ENCODE data around the gene PGM1. TPM values are rescaled to one million over a fixed set of nuclear protein-coding genes. Genes with fewer than 3 reads are reported as not detected.
"Not testable (repeated sequence)": the region's sequence is repeated elsewhere in the genome, so short reads cannot be mapped to it uniquely, and the experiment has no call there.

PGM1 gene
- 10 to 100 TPM; 45.2 to 71.3 (median 67.1) TPM for polyA plus RNA-seq (ENCODE audit: insufficient read length in 10 of 10)
- long read RNA-seq, donor 1, transcript PGM1-202 (11 exons, 2,472 nt) = major isoform, 20 of 20 reads
- long read RNA-seq, donor 1, partial matches to known transcripts = 0 of 20 reads
- long read RNA-seq, donor 1, other reads (novel, unspliced or antisense) = 0 of 20 reads
- long read RNA-seq, donor 2, transcript PGM1-202 (11 exons, 2,472 nt) = major isoform, 19 of 26 reads
- long read RNA-seq, donor 2, partial matches to known transcripts = 7 of 26 reads
- long read RNA-seq, donor 2, other reads (novel, unspliced or antisense) = 0 of 26 reads
- long read RNA-seq, donor 3 = 0 reads
- long read RNA-seq, donor 4, transcript PGM1-202 (11 exons, 2,472 nt) = major isoform, 12 of 12 reads
- long read RNA-seq, donor 4, partial matches to known transcripts = 0 of 12 reads
- long read RNA-seq, donor 4, other reads (novel, unspliced or antisense) = 0 of 12 reads
- long read RNA-seq, donor 5, transcript PGM1-202 (11 exons, 2,472 nt) = major isoform, 15 of 20 reads
- long read RNA-seq, donor 5, partial matches to known transcripts = 5 of 20 reads
- long read RNA-seq, donor 5, other reads (novel, unspliced or antisense) = 0 of 20 reads
- long read RNA-seq, donor 6, transcript PGM1-202 (11 exons, 2,472 nt) = major isoform, 11 of 27 reads
- long read RNA-seq, donor 6, partial matches to known transcripts = 16 of 27 reads
- long read RNA-seq, donor 6, other reads (novel, unspliced or antisense) = 0 of 27 reads
- long read RNA-seq, donor 7, transcript PGM1-202 (11 exons, 2,472 nt) = major isoform, 10 of 16 reads
- long read RNA-seq, donor 7, partial matches to known transcripts = 6 of 16 reads
- long read RNA-seq, donor 7, other reads (novel, unspliced or antisense) = 0 of 16 reads
- long read RNA-seq, donor 8, transcript PGM1-202 (11 exons, 2,472 nt) = major isoform, 10 of 15 reads
- long read RNA-seq, donor 8, partial matches to known transcripts = 5 of 15 reads
- long read RNA-seq, donor 8, other reads (novel, unspliced or antisense) = 0 of 15 reads
- long read RNA-seq, donor 9, partial matches to known transcripts = 0 of 4 reads
- long read RNA-seq, donor 9, other reads (novel, unspliced or antisense) = 0 of 4 reads

DNA sequence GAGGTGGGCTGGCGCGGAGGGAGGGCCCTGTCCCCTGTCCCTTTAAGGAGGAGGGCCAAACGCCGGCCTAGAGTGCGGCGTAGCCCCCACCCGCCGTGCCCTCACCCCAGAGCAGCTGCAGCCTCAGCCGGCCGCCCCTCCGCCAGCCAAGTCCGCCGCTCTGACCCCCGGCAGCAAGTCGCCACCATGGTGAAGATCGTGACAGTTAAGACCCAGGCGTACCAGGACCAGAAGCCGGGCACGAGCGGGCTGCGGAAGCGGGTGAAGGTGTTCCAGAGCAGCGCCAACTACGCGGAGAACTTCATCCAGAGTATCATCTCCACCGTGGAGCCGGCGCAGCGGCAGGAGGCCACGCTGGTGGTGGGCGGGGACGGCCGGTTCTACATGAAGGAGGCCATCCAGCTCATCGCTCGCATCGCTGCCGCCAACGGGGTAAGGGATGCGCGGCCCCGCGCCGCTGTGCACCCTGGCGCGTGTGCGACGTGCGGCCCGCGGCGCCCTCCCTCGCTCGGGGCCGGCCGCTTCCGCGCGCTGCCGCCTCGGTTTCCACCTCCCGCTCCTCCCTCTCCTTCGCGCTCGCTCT lies at the start of gene PGM1:
Gene PGM1, plus strand, starts transcription at position 109 of the 583 bp plus-strand sequence. Its CDS starts 78 bp downstream, at position 187.
- DNase-seq = peak; percentile 76 to 93 (median 88)

DNA sequence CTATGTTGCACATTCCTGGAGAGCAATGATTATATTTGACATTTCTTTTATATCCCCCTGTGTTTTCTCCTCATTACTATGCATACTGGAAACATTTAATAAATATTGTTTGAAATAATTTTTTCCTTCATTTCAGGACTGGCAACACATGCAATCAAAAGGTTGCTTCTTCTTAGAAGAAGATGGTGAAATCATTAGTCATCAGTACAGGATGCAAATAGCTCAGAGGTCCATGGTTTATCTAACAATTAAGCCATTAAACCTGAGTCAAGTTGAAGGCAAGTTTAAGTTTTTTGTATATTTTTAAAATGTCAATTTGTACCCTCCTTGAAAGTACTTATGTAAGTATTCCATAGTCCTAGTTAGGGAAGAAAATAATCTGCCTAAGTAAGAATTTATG lies 47.4 kb upstream of the PGM1 start:
- DNase-seq = no peak

DNA sequence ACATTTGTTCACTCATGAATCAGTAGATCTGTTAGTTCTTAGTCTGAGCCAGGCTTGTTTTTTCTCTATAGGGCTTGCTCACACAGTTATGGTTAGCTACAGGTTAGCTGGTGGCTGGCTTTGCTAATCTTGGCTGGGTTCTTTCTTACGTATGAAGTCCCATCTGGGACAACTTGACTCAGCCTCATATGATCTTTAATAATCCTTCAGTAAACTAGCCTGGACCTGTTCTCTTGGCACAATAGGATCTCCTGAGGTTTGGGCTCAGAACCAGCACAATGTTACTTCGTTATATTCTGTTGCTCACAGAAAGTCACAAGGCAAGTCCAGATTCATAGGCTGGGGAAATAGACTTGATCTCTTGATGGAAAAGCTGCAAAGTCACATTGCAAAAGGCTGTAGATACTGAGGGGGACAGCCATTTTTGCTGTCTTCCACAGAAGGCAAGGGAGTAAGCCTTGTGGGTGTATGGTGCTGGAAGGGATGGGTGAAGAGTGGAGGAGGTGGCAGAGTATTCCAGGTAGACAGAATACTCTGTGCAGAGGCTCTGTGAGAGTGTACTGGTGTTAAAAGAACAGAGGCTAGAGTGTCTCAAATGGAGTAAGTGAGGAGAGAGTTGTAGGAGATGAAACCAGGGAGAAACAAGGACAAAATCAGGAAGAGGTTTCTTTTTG lies 45.5 kb upstream of the PGM1 start:
- DNase-seq = peak; percentile 1 to 20 (median 19)

DNA sequence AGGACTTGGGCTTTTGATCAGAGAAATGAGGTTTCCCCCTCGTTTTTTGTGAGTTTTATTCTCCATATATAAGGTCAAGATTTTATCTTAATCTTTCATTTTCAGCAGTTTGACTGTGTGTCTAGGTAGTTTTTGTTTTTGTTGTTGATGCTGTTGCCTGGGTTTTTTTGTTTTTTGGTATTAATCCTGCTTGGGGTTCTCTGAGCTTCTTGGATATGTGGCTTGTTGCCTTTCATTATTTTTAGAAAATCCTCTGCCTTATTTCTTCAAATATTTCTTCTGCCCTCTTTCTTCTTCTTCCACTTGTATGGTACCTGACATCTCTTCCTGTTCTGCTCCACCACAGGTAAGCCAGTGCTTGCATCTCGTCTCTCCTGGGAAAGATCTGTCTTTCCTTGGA lies 44.9 kb upstream of the PGM1 start:
- no peak for DNase-seq

DNA sequence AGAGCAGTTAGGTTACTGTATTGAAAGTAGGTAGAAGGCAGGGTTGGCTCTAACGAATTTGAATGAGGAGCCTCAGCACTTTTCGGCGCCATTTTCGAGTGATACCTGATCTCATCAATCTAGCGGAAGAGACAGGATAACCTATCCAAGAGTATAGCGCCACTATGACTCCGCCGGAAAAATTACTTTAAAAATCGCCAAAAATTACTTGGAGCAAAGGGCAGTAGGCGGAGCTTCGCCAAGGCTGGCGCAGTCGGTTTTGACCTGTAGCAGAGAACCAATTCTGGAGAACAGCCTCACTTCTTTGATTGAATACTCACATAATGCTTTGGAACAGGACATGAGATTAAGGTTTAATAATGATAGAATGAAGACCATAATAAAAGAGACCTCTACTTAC lies 44.3 kb upstream of the PGM1 start:
- DNase-seq = no peak

DNA sequence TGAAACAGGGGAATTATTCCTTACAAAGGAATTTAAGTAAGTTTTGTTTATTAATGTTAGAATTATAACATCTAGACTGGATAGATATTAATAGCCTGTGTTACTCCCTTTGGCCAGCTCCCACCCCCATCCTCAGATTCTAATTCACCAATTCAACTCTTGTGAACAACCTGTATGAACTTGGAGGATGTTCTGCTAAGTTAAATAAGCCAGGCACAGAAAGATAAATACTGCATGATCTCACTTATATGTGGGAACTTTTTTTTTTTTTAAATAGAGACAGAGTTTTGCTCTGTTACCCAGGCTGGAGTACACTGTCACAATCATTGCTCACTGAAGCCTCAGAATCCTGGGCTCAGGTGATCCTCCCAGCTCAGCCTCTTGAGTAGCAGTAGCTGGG lies 37.7 kb upstream of the PGM1 start:
- DNase-seq = no peak

DNA sequence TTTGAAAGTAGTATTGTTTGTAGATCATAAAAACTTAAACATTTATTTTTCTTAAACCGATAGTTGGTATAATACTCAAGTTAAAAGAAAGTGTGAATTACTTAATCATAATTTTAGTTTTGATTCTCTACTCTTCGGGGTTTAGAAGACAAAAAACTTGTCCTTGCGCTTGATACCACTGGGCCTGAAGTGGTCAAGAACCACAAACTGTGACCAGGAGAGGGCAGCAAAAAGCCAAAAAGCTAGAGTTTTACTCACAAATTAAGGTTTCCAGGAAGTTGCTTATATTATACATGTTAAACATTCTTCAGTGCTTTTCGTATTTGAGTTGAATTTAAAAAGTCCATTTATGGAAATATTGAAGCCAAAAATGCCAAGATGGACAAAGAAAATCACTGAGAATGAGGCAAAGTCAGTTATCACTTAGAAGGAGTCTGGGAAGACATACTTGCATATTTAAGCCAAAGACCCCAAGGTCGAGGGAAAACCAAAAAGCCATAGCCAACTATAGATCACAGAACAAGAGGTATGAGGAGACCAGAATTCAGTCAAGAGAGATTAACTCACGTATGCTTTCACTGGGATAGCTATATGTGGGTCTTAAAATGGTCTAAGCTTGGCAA lies 35.7 kb upstream of the PGM1 start:
- DNase-seq = peak in 2 of 3 donors; percentile 9 to 27

DNA sequence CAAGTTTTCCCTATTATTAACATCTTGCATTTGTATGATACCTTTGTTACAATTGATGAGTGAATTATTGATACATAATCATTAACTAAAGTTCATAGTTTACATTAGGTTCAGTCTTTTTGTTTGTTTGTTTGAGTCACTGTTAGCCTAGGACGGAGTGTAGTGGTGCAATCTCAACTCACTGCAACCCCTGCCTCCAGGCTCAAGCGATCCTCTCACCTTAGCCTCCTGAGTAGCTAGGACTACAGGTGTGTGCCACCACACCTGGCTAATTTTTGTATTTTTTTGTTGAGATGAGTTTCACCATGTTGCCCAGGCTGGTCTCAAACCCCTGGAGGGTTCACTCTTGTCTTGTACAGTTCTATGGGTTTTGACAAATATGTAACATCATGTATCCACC lies 33.9 kb upstream of the PGM1 start:
- no peak for DNase-seq

DNA sequence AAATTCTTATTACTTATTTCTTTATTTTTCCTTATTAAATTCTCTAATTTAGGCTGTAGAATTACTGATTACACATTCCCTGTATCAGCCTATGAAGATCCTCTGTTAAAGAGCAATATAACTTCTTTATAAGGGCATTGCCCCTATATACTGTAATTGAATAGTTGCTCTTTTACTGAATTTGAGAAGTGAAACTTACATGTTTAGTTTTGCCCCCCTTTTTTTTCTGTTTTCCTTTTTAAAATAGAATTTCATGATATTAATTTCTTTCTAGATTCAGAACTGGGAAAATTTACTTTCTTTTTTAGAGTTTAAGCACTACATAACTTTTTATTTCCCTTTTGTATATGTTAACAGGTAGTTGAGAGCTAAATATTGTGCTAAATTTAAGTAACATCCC lies 29.5 kb upstream of the PGM1 start:
- no peak for DNase-seq

DNA sequence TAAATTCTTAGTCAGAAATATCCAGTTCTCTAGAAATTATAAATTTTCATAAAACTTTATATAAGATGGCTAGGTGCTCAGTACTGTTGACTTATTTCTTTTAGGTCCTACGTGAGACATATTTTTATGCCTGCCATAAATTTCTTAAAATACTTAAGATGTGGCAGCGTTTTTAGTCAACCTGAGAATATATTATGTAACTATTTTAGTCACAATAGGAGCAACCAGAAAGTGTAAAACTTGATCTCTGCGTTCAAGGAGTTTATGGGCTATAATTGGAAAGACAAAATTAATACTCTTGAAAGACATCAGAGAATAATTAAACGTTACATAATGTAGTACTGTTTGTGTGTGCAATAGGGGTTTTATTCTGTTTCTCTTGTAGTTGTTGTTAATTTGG lies 24.1 kb upstream of the PGM1 start:
- no peak for DNase-seq

DNA sequence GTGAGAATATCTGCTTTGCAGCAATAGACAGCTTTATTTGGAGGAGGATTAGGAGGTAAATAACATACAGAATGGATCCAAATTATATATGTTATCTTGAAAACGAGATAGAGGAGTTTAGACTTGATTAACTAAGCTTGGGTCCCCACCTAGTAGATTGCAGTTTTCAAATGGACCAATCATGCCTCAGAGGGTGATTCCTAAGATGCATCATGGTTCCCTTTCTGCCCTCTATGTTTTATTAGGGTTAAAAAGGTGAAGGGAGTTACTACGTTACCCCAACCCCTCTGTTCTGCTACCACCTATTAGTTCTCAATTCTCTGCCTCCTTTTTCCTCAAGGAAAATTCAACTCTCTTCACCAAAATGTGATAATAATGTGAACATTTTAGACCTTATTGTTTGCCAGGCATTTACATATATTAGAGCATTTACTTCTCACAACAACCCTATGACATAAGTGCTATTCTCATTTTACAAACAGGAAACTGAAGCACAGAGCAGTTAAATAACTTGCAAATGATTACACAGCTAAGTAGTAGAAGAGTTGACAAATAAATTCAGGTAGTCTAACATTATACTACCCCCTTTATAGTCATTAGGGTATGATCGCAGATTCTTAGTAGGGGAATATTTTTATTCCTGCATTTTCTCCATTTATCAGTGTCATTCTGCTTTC lies 23.4 kb upstream of the PGM1 start:
- DNase-seq = no peak

DNA sequence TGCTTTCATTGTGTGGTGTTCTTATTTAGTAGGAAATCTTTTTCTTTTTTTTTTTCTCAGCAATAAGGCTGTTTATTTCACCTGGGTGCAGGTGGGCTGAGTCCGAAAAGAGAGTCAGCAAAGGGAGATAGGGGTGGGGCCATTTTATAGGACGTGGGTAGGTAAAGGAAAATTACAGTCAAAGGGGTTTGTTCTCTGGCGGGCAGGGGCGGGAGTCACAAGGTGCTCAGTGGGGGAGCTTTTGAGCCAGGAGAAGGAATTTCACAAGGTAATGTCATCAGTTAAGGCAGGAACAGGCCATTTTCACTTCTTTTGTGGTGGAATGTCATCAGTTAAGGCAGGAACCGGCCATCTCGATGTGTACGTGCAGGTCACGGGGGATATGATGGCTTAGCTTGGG lies 20.5 kb upstream of the PGM1 start:
- not testable (repeated sequence) for DNase-seq

DNA sequence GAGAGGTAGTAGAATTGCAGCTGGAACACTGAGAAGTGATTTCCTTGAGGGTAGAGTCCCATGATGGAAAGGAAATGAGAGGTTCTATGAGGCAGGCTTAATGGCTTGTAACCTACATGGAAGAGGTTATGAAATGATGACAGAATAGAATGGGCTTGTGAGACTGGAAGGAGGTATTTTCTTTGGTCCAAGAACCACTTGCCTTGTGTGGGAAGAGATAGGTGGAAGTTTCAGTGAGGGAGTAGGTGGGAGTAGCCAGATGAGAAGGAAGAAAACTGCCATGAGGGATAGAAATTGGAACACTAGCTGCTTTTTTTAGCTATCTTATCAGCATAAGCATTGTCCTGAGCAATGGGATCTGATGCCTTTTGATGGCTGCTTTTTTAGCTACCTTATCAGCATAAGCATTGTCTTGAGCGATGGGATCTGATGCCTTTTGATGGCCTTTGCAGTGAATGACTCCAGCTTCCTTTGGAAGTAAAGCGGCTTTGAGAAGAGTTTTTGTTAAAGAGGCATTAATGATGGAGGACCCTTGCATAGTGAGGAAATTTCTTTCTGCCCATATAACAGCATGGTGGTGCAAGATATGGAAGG lies 18.9 kb upstream of the PGM1 start:
- not testable (repeated sequence) for DNase-seq

DNA sequence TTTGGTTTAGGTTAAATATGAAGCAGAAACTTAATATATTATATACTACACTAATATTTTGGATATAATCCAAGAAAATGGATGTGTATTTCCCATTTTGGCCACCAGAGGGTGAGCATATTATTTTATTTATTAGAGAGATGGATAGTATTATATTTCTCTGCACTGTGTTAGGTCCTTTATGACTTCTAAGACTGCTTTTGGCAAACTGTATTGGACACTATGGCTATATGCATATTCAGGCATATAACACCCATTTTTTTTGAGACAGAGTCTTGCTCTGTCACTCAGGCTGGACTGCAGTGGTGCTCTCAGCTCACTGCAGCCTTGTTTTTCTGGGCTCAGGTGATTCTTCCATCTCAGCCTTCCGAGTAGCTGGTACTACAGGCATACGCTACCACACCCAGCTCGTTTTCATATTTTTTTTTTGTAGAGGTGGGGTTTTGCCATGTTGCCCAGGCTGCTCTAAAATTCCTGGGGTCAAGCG lies 17.8 kb upstream of the PGM1 start:
- peak in 2 of 3 donors; percentile 48 to 67 for DNase-seq

DNA sequence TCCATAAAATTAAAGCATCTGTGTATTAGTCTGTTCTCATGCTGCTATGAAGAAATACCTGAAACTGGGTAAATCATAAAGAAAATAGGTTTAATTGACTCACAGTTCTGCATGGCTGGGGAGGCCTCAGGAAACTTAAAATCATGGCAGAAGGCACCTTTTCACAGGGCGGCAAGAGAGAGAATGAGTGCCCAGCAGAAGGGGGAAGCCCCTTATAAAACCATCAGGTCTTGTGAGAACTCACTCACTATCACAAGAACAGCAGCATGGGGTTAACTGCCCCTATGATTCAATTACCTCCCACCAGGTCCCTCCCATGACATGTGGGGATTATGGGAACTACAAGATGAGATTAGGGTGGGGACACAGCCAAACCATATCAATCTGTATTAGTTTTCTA lies 6.9 kb upstream of the PGM1 start:
- DNase-seq = not testable (repeated sequence)

DNA sequence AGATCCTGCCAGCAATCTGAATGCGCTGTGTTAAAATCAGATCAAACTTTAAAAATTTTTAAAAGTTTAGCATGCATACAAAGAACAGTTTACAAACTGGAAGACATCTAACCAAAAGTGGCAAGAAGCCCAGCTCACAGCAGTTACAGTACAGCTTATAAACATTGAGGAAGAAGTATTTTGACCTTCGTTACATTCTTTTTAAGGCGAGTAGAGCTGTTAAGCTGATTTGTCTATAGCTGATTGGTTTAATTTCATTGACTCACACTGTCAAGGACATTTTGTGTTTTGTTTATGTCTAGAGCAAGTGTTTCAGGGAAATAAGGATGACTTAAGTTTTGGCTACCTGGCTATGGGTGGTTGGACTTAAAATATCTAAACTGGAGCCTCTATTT lies 3.0 kb upstream of the PGM1 start:
- DNase-seq = peak in 2 of 3 donors; percentile 16 to 54

DNA sequence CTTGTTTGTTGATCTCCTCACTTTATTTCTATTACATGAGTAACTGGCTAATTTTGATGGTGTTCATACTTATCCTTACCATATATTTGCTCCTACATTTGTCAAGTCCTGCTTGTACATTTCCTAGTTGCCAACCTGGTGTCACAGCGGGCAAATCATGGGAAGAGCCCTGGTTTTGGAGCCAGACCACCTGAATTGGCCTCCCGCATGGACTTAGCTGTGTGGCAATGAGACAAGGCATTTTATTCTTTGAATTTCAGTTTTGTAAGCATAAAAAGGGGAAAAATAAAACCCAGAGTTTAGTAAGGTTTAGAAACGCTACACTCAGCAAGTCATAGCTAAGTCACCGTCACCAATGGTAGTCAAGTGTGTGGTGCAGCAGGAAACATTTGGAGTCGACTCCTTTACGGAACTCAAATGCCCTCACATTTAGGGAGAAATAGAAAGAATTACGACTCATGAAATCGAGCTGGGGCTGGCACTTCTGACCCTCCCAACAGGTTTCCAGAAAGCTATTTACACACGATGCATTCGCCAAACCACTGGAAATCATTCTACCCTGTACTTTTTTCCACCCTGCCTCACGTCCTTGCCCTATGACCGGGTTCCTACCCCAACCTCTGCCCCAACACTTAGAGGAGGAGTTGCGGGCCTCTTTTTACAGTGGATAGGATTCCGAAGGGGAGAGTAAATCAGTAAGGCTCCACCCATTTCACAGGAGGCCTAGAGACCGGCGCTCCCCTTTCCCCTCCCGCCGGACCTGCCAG lies 492 bp upstream of the PGM1 start:
- no peak for DNase-seq

DNA sequence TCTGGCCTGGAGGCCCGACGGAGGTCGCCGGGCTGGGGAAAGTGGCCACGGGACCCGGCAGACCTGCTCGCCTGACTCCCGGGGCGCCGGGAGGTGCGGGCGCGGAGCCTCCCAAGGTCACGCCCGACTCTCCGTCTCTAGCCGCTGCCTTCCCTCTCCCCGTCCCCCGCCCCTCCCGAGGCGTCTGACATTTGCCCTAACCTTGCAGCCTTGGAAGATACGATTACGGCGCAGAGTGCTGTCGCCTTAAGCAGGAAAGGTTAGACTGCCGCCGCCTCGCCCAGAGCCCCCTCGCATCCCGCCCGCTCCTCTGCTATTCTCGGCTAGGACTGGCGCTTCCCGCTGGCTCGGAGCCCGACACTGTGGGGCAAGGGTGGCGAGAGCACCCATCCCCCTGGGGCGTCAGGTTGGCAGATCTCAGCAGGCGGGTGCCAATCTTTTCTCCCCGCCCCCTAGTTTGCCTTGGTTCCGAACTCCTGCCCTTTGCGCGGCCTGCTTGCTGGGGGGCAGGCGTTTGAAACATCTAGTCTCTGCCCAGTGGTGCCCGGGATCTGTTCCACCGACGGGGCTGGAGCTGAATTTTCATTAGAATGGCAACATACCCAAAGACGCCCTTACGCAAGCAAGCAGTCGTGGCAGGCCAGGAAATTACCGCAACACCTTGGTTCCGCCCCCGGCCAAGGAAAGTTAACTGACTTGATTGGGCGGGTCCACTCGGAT lies 835 bp downstream of the PGM1 start:
- peak in 2 of 3 donors; percentile 27 to 28 for DNase-seq
